Measurements from ENCODE around the gene ALG1L2.
"Not testable (repeated sequence)": the region's sequence is repeated elsewhere in the genome, so short reads cannot be mapped to it uniquely, and the experiment has no call there.

ALG1L2 gene

DNA sequence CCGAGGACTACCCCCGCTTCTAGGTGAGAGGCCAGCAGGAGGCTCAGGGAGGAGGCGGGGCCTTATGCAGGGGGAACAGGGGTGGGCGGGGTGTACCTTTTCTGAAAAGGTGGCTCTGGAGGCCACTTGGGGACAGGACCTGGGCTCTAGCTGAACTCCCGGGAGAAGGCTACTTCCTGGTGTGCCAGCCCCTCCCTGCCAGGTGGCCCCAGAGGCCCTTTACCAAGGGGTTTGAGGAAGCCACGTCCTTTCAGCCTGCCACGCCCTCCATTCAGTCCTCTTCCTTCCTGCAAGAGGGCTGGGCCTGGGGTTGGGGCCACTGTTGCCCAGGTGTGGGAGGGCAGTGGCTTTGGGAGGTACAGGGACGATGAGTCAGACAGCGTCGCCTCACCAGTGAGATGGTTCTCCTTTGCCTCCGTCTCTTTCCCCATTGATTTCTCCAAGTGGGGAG is 12.9 kb downstream of the ALG1L2 start:
- not testable (repeated sequence) for DNase-seq

- DNase-seq, result not testable (repeated sequence)
Measured at GRCh38 chr3:130095858-130096257, 14.2 kb downstream of the ALG1L2 start.

DNA sequence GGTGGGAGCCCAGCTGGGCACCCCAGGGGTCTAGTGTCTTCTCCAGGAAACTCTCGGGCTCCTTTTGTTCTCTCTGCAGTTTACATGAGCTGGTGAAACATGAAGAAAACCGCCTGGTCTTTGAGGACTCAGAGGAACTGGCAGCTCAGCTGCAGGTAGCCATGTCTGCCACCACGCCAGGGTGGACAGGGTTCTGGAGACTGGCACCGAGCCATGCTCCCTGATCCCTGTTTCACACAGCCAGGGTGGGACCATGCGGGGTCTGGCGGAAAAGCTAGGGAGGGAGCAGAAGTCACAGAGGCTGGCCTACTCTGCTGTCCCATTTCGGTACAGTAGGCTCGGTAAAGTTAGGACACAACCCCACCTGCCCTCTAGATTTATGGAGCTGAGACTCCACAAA is 15.5 kb downstream of the ALG1L2 start:
- DNase-seq, result not testable (repeated sequence)

DNA sequence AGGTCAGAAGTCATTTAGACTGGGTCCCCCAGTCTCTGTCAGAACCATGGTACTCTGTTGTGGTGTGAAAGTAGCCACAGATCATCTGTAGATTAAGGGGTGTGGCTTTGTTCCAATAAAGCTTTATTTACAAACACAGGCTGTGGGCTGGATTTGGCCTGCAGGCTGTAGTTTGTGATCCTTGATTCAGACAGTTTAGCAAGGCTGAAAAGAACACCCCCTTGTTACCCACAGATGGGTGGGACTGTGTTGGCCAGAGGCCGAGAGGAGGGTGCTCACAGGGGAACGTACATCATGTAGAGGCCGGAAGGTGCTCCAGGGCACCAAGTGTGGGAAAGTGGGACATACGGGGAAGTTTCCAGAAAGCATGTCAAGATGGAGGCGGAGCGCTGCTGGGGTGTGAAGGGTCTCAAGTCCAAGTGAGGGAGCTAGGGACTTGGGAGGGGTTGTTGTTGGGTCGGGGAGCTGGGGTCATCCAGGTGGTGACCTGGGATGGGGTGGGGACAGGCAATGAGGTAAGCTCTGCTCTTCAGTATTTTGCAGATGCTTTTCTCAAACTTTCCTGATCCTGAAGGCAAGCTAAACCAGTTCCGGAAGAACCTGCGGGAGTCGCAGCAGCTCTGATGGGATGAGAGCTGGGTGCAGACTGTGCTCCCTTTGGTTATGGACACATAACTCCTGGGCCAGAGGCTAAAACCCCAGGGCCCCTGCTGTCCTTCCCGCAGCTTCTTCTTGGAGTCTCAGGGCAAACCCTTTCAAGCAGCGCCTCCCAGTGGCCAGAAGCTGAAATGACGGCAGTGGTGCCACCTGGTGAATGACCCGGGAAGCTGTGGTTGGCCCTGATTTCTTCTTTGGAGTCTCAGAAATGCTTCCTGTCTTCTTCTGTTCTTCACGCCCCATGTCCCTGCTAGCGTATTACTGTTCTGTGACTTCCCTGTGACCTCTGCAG is 16.3 kb downstream of the ALG1L2 start:
- DNase-seq, result not testable (repeated sequence)

- DNase-seq, result not testable (repeated sequence)
Measured at GRCh38 chr3:130098639-130099385, 17.2 kb downstream of the ALG1L2 start.

DNA sequence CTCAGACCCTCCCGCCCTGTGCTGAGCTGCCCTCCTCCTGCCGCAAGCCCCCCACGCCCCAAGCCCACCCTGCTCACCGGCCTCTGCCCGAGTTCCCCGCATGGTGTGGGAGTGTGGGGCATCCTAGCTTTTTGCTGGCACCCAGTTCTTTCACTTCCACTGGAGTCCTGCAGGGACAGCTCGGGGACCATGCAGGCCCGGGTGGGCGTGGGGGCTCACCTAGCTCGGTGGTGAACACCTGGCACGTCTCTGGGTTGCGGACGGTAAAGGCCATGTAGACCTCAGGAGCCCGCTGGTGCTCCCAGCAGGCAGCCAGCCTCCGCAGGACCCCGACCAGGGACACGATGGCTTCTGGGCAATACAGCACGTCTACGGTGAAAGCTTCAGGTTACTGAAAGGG is 20.9 kb downstream of the ALG1L2 start:
- not testable (repeated sequence) for DNase-seq

DNA sequence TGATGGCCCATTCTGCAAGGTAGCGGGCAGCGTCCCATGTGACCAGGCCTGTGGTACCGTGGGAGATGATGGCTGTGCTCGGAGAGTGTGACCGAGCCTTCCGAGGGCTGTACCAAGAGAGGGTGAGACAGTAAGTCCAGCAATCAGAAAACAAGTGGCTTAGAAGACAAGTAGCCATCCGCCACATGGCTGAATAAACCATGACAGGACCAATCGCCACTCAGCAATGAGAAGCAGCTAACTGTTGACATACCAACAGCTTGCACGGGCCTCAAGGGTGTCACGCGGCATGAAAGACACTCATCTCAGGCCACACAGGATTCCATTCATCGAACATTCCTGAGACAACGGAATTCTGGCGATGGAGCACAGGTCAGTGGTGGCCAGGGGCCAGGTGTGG is 22.6 kb downstream of the ALG1L2 start:
- not testable (repeated sequence) for DNase-seq

- DNase-seq, result not testable (repeated sequence)
Measured at GRCh38 chr3:130107333-130107995, 25.8 kb downstream of the ALG1L2 start.

DNA sequence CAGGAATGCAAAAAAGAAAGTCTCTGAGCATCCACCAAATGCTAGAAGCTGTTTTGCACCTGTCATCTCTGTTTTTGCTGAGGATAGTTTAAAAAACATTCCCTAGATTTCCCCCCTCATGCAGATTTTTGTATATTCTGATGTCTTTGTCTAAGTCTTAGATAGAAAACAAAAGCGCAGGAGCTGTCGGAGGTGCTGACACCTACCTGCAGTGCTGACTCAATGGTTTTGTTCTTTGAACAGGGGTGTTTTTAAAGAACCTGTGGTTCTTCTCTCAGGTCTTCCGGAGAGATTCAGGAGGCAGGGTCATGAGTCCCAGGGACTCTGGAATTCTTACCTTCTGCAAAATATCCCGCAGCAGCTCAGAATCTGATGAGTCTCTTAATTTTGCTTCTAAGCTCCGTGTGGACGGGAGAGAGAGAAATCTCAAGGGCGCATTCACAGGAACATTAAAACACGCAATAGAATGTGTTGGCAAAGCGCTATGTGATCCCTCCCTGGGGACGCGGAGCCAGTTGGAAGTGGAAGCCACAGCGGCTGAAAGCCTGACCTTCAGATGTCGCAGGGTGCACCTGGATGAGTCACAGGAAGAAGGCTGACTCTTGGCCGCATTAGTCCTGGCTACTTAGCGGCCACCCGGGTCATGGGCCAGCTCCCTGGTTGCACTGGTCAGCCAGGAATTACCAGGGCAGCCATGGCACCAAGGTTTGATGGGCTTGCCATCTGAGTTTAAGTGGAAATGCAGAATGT is 27.4 kb downstream of the ALG1L2 start:
- DNase-seq, result not testable (repeated sequence)

- DNase-seq, result peak; percentile 22
Measured at GRCh38 chr3:130110386-130111169, 28.9 kb downstream of the ALG1L2 start.

GRCh38 chr3:130111185-130111864 is 29.7 kb downstream of the ALG1L2 start:
- DNase-seq, result peak; percentile 99

DNA sequence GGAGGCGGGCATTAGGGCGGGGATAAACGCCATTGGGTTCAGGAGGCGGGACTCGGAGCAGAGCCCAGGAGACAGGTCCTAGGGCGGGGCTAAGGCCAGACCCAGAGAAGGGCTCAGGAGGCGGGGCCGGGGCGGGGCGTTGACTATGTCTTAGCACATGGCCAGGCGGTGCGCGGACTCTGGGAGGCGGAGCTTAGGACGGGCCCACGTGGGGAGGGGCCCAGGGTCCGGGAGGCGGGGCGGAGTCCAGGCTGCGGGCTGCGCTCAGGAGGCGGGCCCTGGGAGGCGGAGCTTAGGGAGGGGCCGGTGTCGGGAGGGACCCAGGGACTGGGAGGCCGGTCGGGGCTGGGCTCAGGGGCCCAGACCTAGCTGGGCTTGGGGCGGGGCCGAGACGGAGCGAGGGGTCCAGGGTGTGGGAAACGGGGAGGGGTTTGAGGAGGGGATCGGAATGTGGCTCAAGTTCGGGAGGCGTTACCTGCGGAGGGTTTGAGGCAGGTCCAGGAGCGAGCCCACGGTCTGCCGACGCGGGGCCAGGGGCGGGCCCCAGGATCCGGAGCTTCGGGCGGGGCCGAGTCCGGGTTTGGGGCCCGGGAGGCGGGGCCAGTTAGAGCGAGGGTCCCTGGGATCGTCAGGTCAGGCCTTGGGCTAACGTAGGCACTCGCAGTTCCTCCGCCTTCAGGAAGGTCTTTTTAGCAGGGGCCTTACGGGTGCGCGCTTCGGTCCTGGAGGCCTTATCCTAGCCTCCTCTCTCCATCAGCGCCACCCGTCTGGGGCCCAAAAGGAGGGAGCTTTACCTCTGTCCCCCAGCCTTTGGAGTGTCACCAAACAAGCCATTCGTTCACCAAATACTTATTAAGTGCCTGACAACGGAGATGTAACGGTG is 30.5 kb downstream of the ALG1L2 start:
- peak; percentile 99 for DNase-seq

- not testable (repeated sequence) for DNase-seq
Measured at GRCh38 chr3:130112748-130113073, 31.1 kb downstream of the ALG1L2 start.

DNA sequence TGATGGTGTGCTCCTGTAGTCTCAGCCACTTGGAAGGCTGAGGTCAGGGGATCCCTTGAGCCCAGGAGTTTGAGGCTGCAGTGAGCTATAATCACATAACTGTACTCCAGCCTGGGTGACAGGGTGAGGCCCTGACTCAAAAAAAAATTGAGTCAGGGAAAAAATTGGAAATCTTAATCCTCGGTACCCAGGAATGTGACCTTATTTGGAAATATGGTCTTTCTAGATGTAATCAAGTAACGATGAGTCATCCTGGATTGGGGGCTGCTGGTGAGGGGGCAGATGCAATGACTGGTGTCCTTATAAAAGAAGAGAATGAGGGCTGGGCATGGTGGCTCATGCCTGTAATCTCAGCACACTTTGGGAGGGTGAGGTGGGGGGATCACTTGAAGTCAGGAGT is 33.8 kb downstream of the ALG1L2 start:
- not testable (repeated sequence) for DNase-seq

DNA sequence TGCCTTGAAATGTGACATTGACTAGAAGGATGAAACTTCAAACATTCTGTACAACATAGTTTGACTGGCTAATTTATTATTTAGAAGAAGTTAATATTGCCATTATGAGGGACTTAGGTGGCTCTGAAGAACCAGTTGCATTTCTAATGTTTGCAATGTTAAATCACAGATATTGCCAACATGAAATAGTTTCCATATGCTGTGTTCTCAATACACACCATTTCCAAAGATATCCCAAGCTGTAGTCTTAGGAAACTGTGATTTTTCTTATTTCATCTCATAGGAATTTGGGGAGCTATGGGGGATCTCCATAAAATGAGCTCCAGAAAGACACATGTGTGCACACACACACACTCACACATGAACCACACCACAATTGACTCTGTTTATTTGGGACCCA is 36.3 kb downstream of the ALG1L2 start:
- DNase-seq, result no peak

GRCh38 chr3:130119824-130120223 is 38.2 kb downstream of the ALG1L2 start:
- DNase-seq, result not testable (repeated sequence)

DNA sequence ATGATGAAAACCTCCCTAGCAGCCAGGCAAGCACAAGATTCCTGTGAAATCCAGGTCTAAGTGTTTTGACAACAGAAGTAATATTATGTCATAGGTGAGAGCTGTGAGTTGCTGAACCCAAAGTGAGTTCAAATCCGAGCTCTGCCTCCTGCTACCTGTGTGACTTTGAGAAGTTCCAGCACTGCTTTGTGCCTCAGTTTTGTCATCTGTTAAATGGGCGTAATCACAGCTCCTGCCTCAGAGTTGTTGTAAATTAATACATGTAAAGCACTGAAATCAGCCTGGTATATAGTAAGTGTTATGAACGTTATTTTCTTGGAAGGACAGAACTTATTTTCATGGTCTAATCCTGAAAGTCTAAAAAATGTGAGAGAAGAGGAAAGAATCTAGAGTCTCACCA is 38.7 kb downstream of the ALG1L2 start:
- DNase-seq, result not testable (repeated sequence)

DNA sequence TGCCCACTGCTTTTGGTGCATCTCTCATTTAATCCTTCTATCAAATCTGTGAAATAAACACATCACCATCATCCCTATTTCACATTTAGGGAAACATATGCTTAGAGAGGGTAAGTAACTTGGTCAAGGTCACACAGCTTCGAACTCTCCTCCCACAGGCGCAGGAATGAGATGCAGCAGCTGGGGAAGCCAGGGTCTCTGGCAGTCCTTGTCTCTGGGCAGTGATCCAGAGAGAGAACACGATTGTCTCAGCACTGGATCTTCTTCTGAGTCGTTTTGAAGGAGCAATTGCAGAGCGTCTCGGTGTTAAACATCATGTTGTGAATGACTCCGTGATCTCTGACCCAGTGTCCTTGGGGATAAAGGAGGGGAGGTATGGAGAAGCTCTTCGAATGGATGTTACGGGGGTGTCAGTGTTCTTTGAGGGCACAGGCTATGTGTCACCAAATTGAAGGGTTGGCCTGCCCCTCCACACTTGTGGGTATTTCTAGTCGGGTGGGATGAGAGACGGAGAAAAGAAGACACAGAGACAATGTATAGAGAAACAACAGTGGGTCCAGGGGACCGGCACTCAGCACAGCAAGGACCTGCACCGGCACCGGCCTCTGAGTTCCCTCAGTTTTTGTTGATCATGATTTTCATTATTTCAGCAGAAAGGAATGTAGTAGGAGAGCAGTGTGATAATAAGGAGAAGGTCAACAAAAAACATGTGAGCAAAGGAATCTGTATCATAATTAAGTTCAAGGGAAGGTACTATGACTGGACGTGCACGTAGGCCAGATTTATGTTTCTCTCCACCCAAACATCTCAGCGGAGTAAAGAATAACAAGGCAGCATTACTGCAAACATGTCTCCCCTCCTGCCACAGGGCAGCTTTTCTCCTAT is 41.5 kb downstream of the ALG1L2 start:
- DNase-seq, result not testable (repeated sequence)

- DNase-seq, result not testable (repeated sequence)
Measured at GRCh38 chr3:130125406-130125805, 43.8 kb downstream of the ALG1L2 start.

Data from activated CD8-positive, alpha-beta memory T cell treated with anti-CD3 and anti-CD28 coated beads, Interleukin-2, amount 50 U/mL, for 4 hours (primary cell).